IMR-90 (cell line): ENCODE results near the gene CFAP210. TPM values are rescaled to one million over a fixed set of nuclear protein-coding genes. Genes with fewer than 3 reads are reported as not detected.

Experiments used
- ATAC-seq: fragments of 200-7000 bp; cut with Tn5 transposase; 2 replicates; pipeline ENCODE4 v1.9.1; 2020; ENCODE audit warnings: low read depth, mild to moderate bottlenecking, moderate library complexity
- BruUV-seq: library from RNA; stranded (reverse); fragments of 400-500 nt; replicated peaks from 2 replicates; lab custom pipeline; 2021; lab: Mats Ljungman, UMichigan
- CTCF ChIA-PET: fragments of 300-600 bp; formaldehyde crosslinking; extraction: SDS; loops from one replicate; lab custom pipeline; 2021; ENCODE audit warnings: antibody characterized with exemption; lab: Yijun Ruan, JAX
- POLR2A ChIA-PET: fragments of 300-600 bp; sonication (Branson Sonifier 250); formaldehyde crosslinking; loops from one replicate; lab custom pipeline; 2022; ENCODE audit warnings: antibody characterized with exemption; ENCODE audit not compliant: unreplicated experiment; lab: Charles Lee
- DNase-seq: peaks from one replicate; pipeline ENCODE4 v3.0.0; 2013
- H2AFZ ChIP-seq: replicated peaks from 2 replicates; pipeline ENCODE3; 2013; ENCODE audit warnings: low read length, mild to moderate bottlenecking; ENCODE audit not compliant: poor library complexity
- H2AK5ac ChIP-seq: 2 replicates; pipeline ENCODE4 v1.6.1; 2013; ENCODE audit warnings: low read depth, low read length, inconsistent platforms
- H2AK9ac ChIP-seq: replicated peaks from 2 replicates; pipeline ENCODE3; 2013; ENCODE audit warnings: mild to moderate bottlenecking, low read depth, low read length, moderate library complexity; ENCODE audit not compliant: poor library complexity
- H2BK120ac ChIP-seq: 2 replicates; pipeline ENCODE4 v1.6.1; 2013; ENCODE audit warnings: low read depth, low read length, inconsistent platforms
- H2BK15ac ChIP-seq: 3 replicates; pipeline ENCODE4 v1.6.1; 2013; ENCODE audit warnings: low read depth, low read length, inconsistent platforms
- H2BK20ac ChIP-seq: 2 replicates; pipeline ENCODE4 v1.6.1; 2013; ENCODE audit warnings: low read depth, mild to moderate bottlenecking, inconsistent platforms, low read length, moderate library complexity
- H2BK5ac ChIP-seq: 2 replicates; pipeline ENCODE4 v1.6.1; 2013; ENCODE audit warnings: mild to moderate bottlenecking, low read depth, low read length, inconsistent platforms; ENCODE audit not compliant: poor library complexity, severe bottlenecking
- H3K14ac ChIP-seq: replicated peaks from 2 replicates; pipeline ENCODE4 v1.6.1; 2013; ENCODE audit warnings: low read depth, low read length, inconsistent platforms
- H3K18ac ChIP-seq: 2 replicates; pipeline ENCODE4 v1.6.1; 2013; ENCODE audit warnings: low read depth, low read length, control low read depth
- H3K23ac ChIP-seq: 2 replicates; pipeline ENCODE4 v1.6.1; 2013; ENCODE audit warnings: low read depth, low read length, inconsistent platforms
- H3K27ac ChIP-seq: 2 replicates; pipeline ENCODE4 v1.5.1; 2013; ENCODE audit warnings: mild to moderate bottlenecking, control low read depth, low read length; ENCODE audit not compliant: insufficient read depth
- H3K27me3 ChIP-seq: 2 replicates; pipeline ENCODE4 v1.6.1; 2013; ENCODE audit warnings: low read length; ENCODE audit not compliant: control insufficient read depth, insufficient read depth
- H3K36me3 ChIP-seq: 2 replicates; pipeline ENCODE4 v1.6.1; 2013; ENCODE audit warnings: low read length, mixed read lengths; ENCODE audit not compliant: control insufficient read depth, insufficient read depth
- H3K4ac ChIP-seq: 2 replicates; pipeline ENCODE4 v1.6.1; 2013; ENCODE audit warnings: low read depth, low read length, inconsistent platforms
- H3K4me1 ChIP-seq: 2 replicates; pipeline ENCODE4 v1.6.1; 2013; ENCODE audit warnings: low read length, mixed read lengths; ENCODE audit not compliant: control insufficient read depth, insufficient read depth
- H3K4me2 ChIP-seq: 2 replicates; pipeline ENCODE4 v1.6.1; 2013; ENCODE audit warnings: low read depth, mild to moderate bottlenecking, control low read depth, low read length, moderate library complexity
- H3K4me3 ChIP-seq: 2 replicates; pipeline ENCODE4 v1.5.1; 2013; ENCODE audit warnings: low read depth, mild to moderate bottlenecking, control low read depth, low read length, moderate library complexity; ENCODE audit not compliant: insufficient read depth
- H3K56ac ChIP-seq: 2 replicates; pipeline ENCODE4 v1.6.1; 2013; ENCODE audit warnings: low read length, inconsistent platforms; ENCODE audit not compliant: insufficient read depth; ENCODE audit errors: extremely low read depth
- H3K79me1 ChIP-seq, 2 experiments: 2 replicates each; pipeline ENCODE4 v1.6.1; 2013; ENCODE audit warnings: low read length in 2 of 2, inconsistent platforms in 1 of 2, low read depth in 1 of 2
- H3K9ac ChIP-seq: 2 replicates; pipeline ENCODE4 v1.6.1; 2013; ENCODE audit warnings: low read depth, low read length, control low read depth
- H3K9me1 ChIP-seq: 2 replicates; pipeline ENCODE4 v1.6.1; 2013; ENCODE audit warnings: low read length, inconsistent platforms; ENCODE audit not compliant: insufficient read depth
- H3K9me3 ChIP-seq: 2 replicates; pipeline ENCODE4 v1.6.1; 2013; ENCODE audit warnings: low read length; ENCODE audit not compliant: control insufficient read depth, insufficient read depth
- H4K20me1 ChIP-seq: 2 replicates; pipeline ENCODE4 v1.6.1; 2013; ENCODE audit warnings: low read length, inconsistent platforms; ENCODE audit not compliant: insufficient read depth
- H4K5ac ChIP-seq: 2 replicates; pipeline ENCODE4 v1.6.1; 2013; ENCODE audit warnings: mild to moderate bottlenecking, low read depth, low read length, control low read depth
- H4K8ac ChIP-seq, 2 experiments: 2 replicates each; pipeline ENCODE4 v1.6.1; 2013; ENCODE audit warnings: low read depth in 2 of 2, low read length in 2 of 2, control low read depth in 1 of 2, inconsistent platforms in 1 of 2
- H4K91ac ChIP-seq: 2 replicates; pipeline ENCODE4 v1.6.1; 2013; ENCODE audit warnings: low read depth, low read length, inconsistent platforms; ENCODE audit not compliant: insufficient read depth
- BHLHE40 ChIP-seq: fragments of 150-350 bp; IDR thresholded peaks from 2 replicates; pipeline ENCODE4 v1.6.1; 2016; ENCODE audit warnings: mild to moderate bottlenecking, low read depth, low read length
- CHD1 ChIP-seq: IDR thresholded peaks from 2 replicates; pipeline ENCODE4 v1.6.1; 2012; ENCODE audit warnings: low read depth, low read length, improper control_type of control experiment
- CTCF ChIP-seq: conservative IDR thresholded peaks from 2 replicates; pipeline ENCODE4 v1.5.1; 2012; ENCODE audit warnings: mild to moderate bottlenecking, low read depth, low read length, improper control_type of control experiment
- ELK1 ChIP-seq: fragments of 150-350 bp; IDR thresholded peaks from 2 replicates; pipeline ENCODE4 v1.6.1; 2016; ENCODE audit warnings: low read depth, mild to moderate bottlenecking, low read length, moderate library complexity, borderline replicate concordance
- FOS ChIP-seq: fragments of 150-350 bp; IDR thresholded peaks from 2 replicates; pipeline ENCODE4 v1.6.1; 2016; ENCODE audit warnings: low read depth, low read length
- MAFK ChIP-seq: IDR thresholded peaks from 2 replicates; pipeline ENCODE4 v1.6.1; 2012; ENCODE audit warnings: low read depth, low read length, improper control_type of control experiment
- MAZ ChIP-seq: IDR thresholded peaks from 2 replicates; pipeline ENCODE4 v1.6.1; 2012; ENCODE audit warnings: low read depth, mild to moderate bottlenecking, low read length, improper control_type of control experiment, moderate library complexity, borderline replicate concordance
- MXI1 ChIP-seq: IDR thresholded peaks from 2 replicates; pipeline ENCODE4 v1.6.1; 2012; ENCODE audit warnings: low read depth, mild to moderate bottlenecking, low read length, moderate library complexity, borderline replicate concordance
- POLR2A ChIP-seq: IDR thresholded peaks from 2 replicates; pipeline ENCODE4 v1.6.1; 2012; ENCODE audit warnings: mild to moderate bottlenecking, low read depth, low read length
- RAD21 ChIP-seq: IDR thresholded peaks from 2 replicates; pipeline ENCODE4 v1.6.1; 2012; ENCODE audit warnings: low read length, improper control_type of control experiment
- RFX5 ChIP-seq: IDR thresholded peaks from 2 replicates; pipeline ENCODE4 v1.8.0; 2012; ENCODE audit warnings: low read depth, mild to moderate bottlenecking, low read length, moderate library complexity
- SMC3 ChIP-seq: fragments of 150-350 bp; IDR thresholded peaks from 2 replicates; pipeline ENCODE4 v1.6.1; 2016; ENCODE audit warnings: low read depth, mild to moderate bottlenecking, antibody characterized with exemption, low read length, moderate library complexity
- WGBS, 2 experiments: methylation state at CpG; one replicate each; pipeline versions ENCODE4 v1.1.5 to v1.1.7; 2013; ENCODE audit warnings: missing lambda C conversion rate in 2 of 2; ENCODE audit not compliant: insufficient read length in 1 of 2; ENCODE audit errors: extremely low coverage in 2 of 2; 5-methylcytosine and 5-hydroxymethylcytosine counted together
- dilution Hi-C: fragments of 300-500 bp; cut with HindIII; formaldehyde crosslinking; loops from one replicate; pipeline ENCODE4 v1.14.3; 2018; ENCODE audit warnings: low sequenced_read_pairs; ENCODE audit not compliant: unreplicated experiment
- in situ Hi-C: fragments of 300-500 bp; cut with MboI; formaldehyde crosslinking; loops from 3 replicates; pipeline ENCODE4 v1.14.3; 2019; ENCODE audit warnings: low sequenced_read_pairs, inconsistent platforms, mixed read lengths
- intact Hi-C: fragments of 100-400 bp; cut with micrococcal nuclease; formaldehyde crosslinking; loops from 2 replicates; pipeline ENCODE4 v1.10.0; 2022
- polyA plus RNA-seq, 3 experiments: library from polyadenylated mRNA; depleted of rRNA; stranded (reverse); fragments of >200 nt; gene quantifications; 2 replicates each; pipeline ENCODE4 v1.2.3, GENCODE V29; 2012; ENCODE audit warnings: low replicate concordance in 1 of 3
- total RNA-seq: library from RNA; depleted of rRNA; stranded (reverse); fragments of >200 nt; gene quantifications from 2 replicates; pipeline ENCODE4 v1.2.3, GENCODE V29; 2012

The CFAP210 gene
- total and polyA plus RNA-seq, 2 of the 4 experiments (the other 2 are of a cell fraction), result not detected

GRCh38 chr2:169664978-169665930 is 29.0 kb downstream of the CFAP210 start:
- dilution Hi-C loops, result no loop called here
- ChIA-PET POLR2A (no interaction called here), CTCF (interaction anchor here (0.6 kb wide), 1 partner anchor 80 kb away, joined by 4 read pairs; no protein-coding TSS in a partner anchor)
- WGBS, 2 experiments, result 10% methylated on average over 1 of the region's 1 CpG; no CpG with 5 or more reads in 1 of the 2 experiments
- H4K5ac ChIP-seq, result 0 out of 2 replicates have a peak overlapping the region, but pooled peaks have one; percentile 13
- no peak overlapping the region for H2AK5ac ChIP-seq
- H2BK120ac ChIP-seq, result no peak overlapping the region
- in situ Hi-C loops, result no loop called here
- no peak overlapping the region for H2BK15ac ChIP-seq
- H3K4me2 ChIP-seq, result no peak overlapping the region
- H3K56ac ChIP-seq, result no peak overlapping the region
- no peak overlapping the region for H3K27ac ChIP-seq
- ATAC-seq (peak; percentile 14; the same call in 1 of the 2 replicates), DNase-seq (peak; percentile 3)
- H4K91ac ChIP-seq, result no peak overlapping the region
- no peak overlapping the region for H4K8ac ChIP-seq
- no peaks in the 10 kb centered on the region for H3K79me1 ChIP-seq
- no peak overlapping the region; the same call in 1 of the 2 replicates for H3K23ac ChIP-seq
- H3K9me3 ChIP-seq, result no peaks in the 10 kb centered on the region
- no TSS peak for BruUV-seq
- H3K4ac ChIP-seq, result no peak overlapping the region
- intact Hi-C loops, result no loop called here
- H3K9ac ChIP-seq, result no peak overlapping the region
- no peak overlapping the region for H2AK9ac ChIP-seq
- H4K20me1 ChIP-seq, result no peaks in the 10 kb centered on the region
- no peak overlapping the region for H2BK5ac ChIP-seq
- TF ChIP-seq SMC3, result no peak
- no peak for TF ChIP-seq BHLHE40
- no peak for TF ChIP-seq POLR2A
- TF ChIP-seq CHD1, result no peak
- no peak for TF ChIP-seq RAD21
- no peak for TF ChIP-seq MAFK
- TF ChIP-seq MAZ, result no peak
- no peak for TF ChIP-seq FOS
- TF ChIP-seq CTCF, result no peak
- no peak for TF ChIP-seq MXI1
- no peak for TF ChIP-seq RFX5
- no peak for TF ChIP-seq ELK1
- no peaks in the 10 kb centered on the region for H3K9me1 ChIP-seq
- H3K4me1 ChIP-seq, result 0 out of 2 replicates have a peak, but pooled peaks cover 2% of the 10 kb centered on the region
- no peaks in the 10 kb centered on the region for H3K36me3 ChIP-seq
- peaks cover 2% of the 10 kb centered on the region; the same call in 1 of the 2 replicates for H3K27me3 ChIP-seq
- no peak overlapping the region; the same call in 1 of the 2 replicates for H3K18ac ChIP-seq
- H3K4me3 ChIP-seq, result no peak overlapping the region
- no peak overlapping the region for H3K14ac ChIP-seq
- no peak overlapping the region for H2AFZ ChIP-seq
- H2BK20ac ChIP-seq, result no peak overlapping the region
